Endothelial cell of umbilical vein (primary cell): ENCODE data around the gene CNDP2. TPM values are rescaled to one million over a fixed set of nuclear protein-coding genes. Genes with fewer than 3 reads are reported as not detected.

ENCODE experiments used
- BruUV-seq: library from RNA; stranded (reverse); fragments of 400-500 nt; replicated peaks from 2 replicates; lab custom pipeline; 2021; lab: Mats Ljungman, UMichigan
- CTCF ChIA-PET: fragments of 300-600, 350-600 bp; sonication (Branson Sonifier 250); formaldehyde crosslinking; loops from one replicate; lab custom pipeline; 2021; ENCODE audit warnings: antibody characterized with exemption, inconsistent platforms; lab: Charles Lee
- POLR2A ChIA-PET: fragments of 300-600, 350-600 bp; sonication (Branson Sonifier 250); formaldehyde crosslinking; loops from one replicate; lab custom pipeline; 2021; ENCODE audit warnings: antibody characterized with exemption, inconsistent platforms; lab: Charles Lee
- DNase-seq: peaks from one replicate; pipeline ENCODE4 v3.0.0-alpha.2; 2011; ENCODE audit warnings: low read depth, low spot score
- FAIRE-seq: peaks from 2 replicates; lab custom pipeline; 2011; peaks lifted over from hg19 to GRCh38; lab: Jason Lieb, UNC
- H2AFZ ChIP-seq: 2 replicates; pipeline ENCODE4 v1.6.0; 2012; ENCODE audit warnings: low read depth, low read length, control low read depth, inconsistent platforms
- H3K27ac ChIP-seq: 2 replicates; pipeline ENCODE4 v1.5.1; 2011; ENCODE audit warnings: low read depth, mild to moderate bottlenecking, control low read depth, low read length, moderate library complexity; ENCODE audit not compliant: insufficient read depth
- H3K27me3 ChIP-seq, 2 experiments: 2 replicates each; pipeline versions ENCODE4 v1.6.0 to v1.6.1; 2011; ENCODE audit warnings: low read length in 2 of 2, mixed read lengths in 1 of 2; ENCODE audit not compliant: control insufficient read depth in 2 of 2, insufficient read depth in 2 of 2
- H3K36me3 ChIP-seq, 2 experiments: 2 replicates in 1 of 2; 3 replicates in 1 of 2; pipeline ENCODE4 v1.5.1; 2011; ENCODE audit warnings: low read length in 2 of 2, mild to moderate bottlenecking in 1 of 2, moderate library complexity in 1 of 2; ENCODE audit not compliant: control insufficient read depth in 2 of 2, insufficient read depth in 2 of 2; ENCODE audit errors: extremely low read depth in 1 of 2
- H3K4me1 ChIP-seq: 3 replicates; pipeline ENCODE4 v1.5.1; 2011; ENCODE audit warnings: mild to moderate bottlenecking, low read length; ENCODE audit not compliant: control insufficient read depth, insufficient read depth; ENCODE audit errors: extremely low read depth
- H3K4me2 ChIP-seq: 2 replicates; pipeline ENCODE4 v1.6.1; 2011; ENCODE audit warnings: low read length, control low read depth, mixed read lengths; ENCODE audit not compliant: insufficient read depth
- H3K4me3 ChIP-seq, 3 experiments: fragments of 200-600 bp in 1 of 3; sonication (generic), shearing (Covaris generic) in 1 of 3; replicated peaks in 1 of 3; 2 replicates each; pipeline ENCODE4 v1.5.1; 2011 to 2016; ENCODE audit warnings: control low read depth in 3 of 3, low read length in 3 of 3, mild to moderate bottlenecking in 2 of 3, inconsistent platforms in 1 of 3, low read depth in 1 of 3, moderate library complexity in 1 of 3; ENCODE audit not compliant: insufficient read depth in 1 of 3
- H3K79me2 ChIP-seq: 2 replicates; pipeline ENCODE4 v1.6.0; 2012; ENCODE audit warnings: low read length, inconsistent platforms; ENCODE audit not compliant: control insufficient read depth, insufficient read depth
- H3K9ac ChIP-seq: replicated peaks from 2 replicates; pipeline ENCODE3; 2011; ENCODE audit warnings: low read length, control low read depth; ENCODE audit not compliant: insufficient read depth; ENCODE audit errors: extremely low read depth
- H3K9me1 ChIP-seq: replicated peaks from 3 replicates; pipeline ENCODE4 v1.6.0; 2011; ENCODE audit warnings: mild to moderate bottlenecking, low read length; ENCODE audit not compliant: control insufficient read depth, insufficient read depth; ENCODE audit errors: extremely low read depth
- H3K9me3 ChIP-seq: replicated peaks from 2 replicates; pipeline ENCODE4 v1.5.1; 2012; ENCODE audit warnings: low read length, inconsistent platforms; ENCODE audit not compliant: control insufficient read depth, insufficient read depth
- H4K20me1 ChIP-seq: replicated peaks from 2 replicates; pipeline ENCODE3; 2011; ENCODE audit warnings: mild to moderate bottlenecking, low read length; ENCODE audit not compliant: control insufficient read depth, insufficient read depth; ENCODE audit errors: extremely low read depth
- CTCF ChIP-seq, 2 donors: IDR thresholded peaks; 1 replicate in 1 of 2; 2 replicates in 1 of 2; pipeline ENCODE4 v1.5.1; 2011; ENCODE audit warnings: low read length in 2 of 2, mild to moderate bottlenecking in 2 of 2, moderate library complexity in 2 of 2, control low read depth in 1 of 2, inconsistent platforms in 1 of 2, low read depth in 1 of 2; ENCODE audit not compliant: insufficient read depth in 1 of 2; ENCODE audit errors: extremely low read depth in 1 of 2
- EZH2 ChIP-seq: IDR thresholded peaks from 2 replicates; pipeline ENCODE4 v1.6.1; 2012; ENCODE audit warnings: borderline replicate concordance, low read depth, mild to moderate bottlenecking, moderate library complexity, low read length, inconsistent platforms; ENCODE audit not compliant: severe bottlenecking
- FOS ChIP-seq: IDR thresholded peaks from 2 replicates; pipeline ENCODE4 v1.6.1; 2011; ENCODE audit warnings: mild to moderate bottlenecking, low read length, moderate library complexity, borderline replicate concordance; ENCODE audit not compliant: insufficient read depth
- GATA2 ChIP-seq: IDR thresholded peaks from 2 replicates; pipeline ENCODE4 v1.7.0; 2011; ENCODE audit warnings: low read depth, mild to moderate bottlenecking, moderate library complexity, mixed read lengths, low read length; ENCODE audit not compliant: insufficient read length, insufficient read depth
- JUN ChIP-seq: IDR thresholded peaks from 2 replicates; pipeline ENCODE4 v1.6.1; 2011; ENCODE audit warnings: borderline replicate concordance, low read depth; ENCODE audit not compliant: insufficient read length, insufficient read depth
- MAX ChIP-seq: IDR thresholded peaks from 2 replicates; pipeline ENCODE4 v1.6.1; 2011; ENCODE audit not compliant: insufficient read depth, insufficient read length
- MYC ChIP-seq: IDR thresholded peaks from one replicate; pipeline ENCODE4 v1.6.1; 2011; ENCODE audit warnings: mild to moderate bottlenecking, low read depth, low read length
- POLR2A ChIP-seq: IDR thresholded peaks from 2 replicates; pipeline ENCODE4 v1.6.1; 2012; ENCODE audit warnings: low read depth, mild to moderate bottlenecking, control low read depth, low read length
- POLR2AphosphoS5 ChIP-seq: IDR thresholded peaks from 2 replicates; pipeline ENCODE4 v1.6.1; 2012; ENCODE audit warnings: low read depth, mild to moderate bottlenecking, control low read depth, low read length, moderate library complexity; ENCODE audit not compliant: insufficient read depth
- dilution Hi-C: fragments of 300-500 bp; cut with MboI; formaldehyde crosslinking; loops from one replicate; pipeline ENCODE4 v1.15.0; 2019; ENCODE audit warnings: low sequenced_read_pairs; ENCODE audit not compliant: extremely low pct_ligation_motif_present
- intact Hi-C: fragments of 100-400 bp; cut with micrococcal nuclease; formaldehyde crosslinking; loops from one replicate; pipeline ENCODE4 v1.10.0; 2022
- polyA plus RNA-seq, 4 experiments: library from polyadenylated mRNA; depleted of rRNA in 3 of 4; stranded (reverse) in 3 of 4; unstranded in 1 of 4; fragments of >200 nt; gene quantifications; 2 replicates each; pipeline versions ENCODE4 v1.2.1 to v1.2.3, GENCODE V29; 2011 to 2012; ENCODE audit warnings: missing spikeins in 1 of 4
- total RNA-seq: library from RNA; stranded (reverse); gene quantifications from 2 replicates; pipeline ENCODE4 v1.2.3, GENCODE V29; 2021

CNDP2 gene
- total and polyA plus RNA-seq, 2 donors (not counting 3 experiments of a cell fraction or from before 2014, with no cell fraction given), result 52.9 to 123 TPM

GRCh38 chr18:74507097-74507881 lies 11.1 kb downstream of the CNDP2 start:
- POLR2A ChIA-PET, result no interaction called here
- H3K9me3 ChIP-seq, result no peaks in the 10 kb centered on the region
- H3K4me1 ChIP-seq, result no peaks in the 10 kb centered on the region
- TF ChIP-seq FOS (no peak), MYC (no peak), POLR2AphosphoS5 (no peak), JUN (no peak), CTCF (IDR thresholded peaks at IDR 0.05; ENCODE audit: extremely low read depth in 1 of 2, insufficient read depth in 1 of 2, low read depth in 1 of 2, low read length in 2 of 2) (no peak), POLR2A (no peak), EZH2 (no peak), GATA2 (no peak), MAX (no peak)
- H3K36me3 ChIP-seq, result peaks cover 10 to 41% of the 10 kb centered on the region in 2 experiments
- FAIRE-seq, result no peak
- no peaks in the 10 kb centered on the region for H3K79me2 ChIP-seq
- H3K9ac ChIP-seq, result no peak overlapping the region
- H2AFZ ChIP-seq, result no peak overlapping the region
- H3K4me2 ChIP-seq, result no peak overlapping the region
- intact Hi-C loops (no loop called here), dilution Hi-C loops (no loop called here)
- H4K20me1 ChIP-seq, result no peaks in the 10 kb centered on the region
- no TSS peak for BruUV-seq
- CTCF ChIA-PET, result no interaction called here
- no peak overlapping the region for H3K27ac ChIP-seq
- no peaks in the 10 kb centered on the region for H3K27me3 ChIP-seq
- H3K9me1 ChIP-seq, result no peaks in the 10 kb centered on the region
- no peak for DNase-seq
- no peak overlapping the region for H3K4me3 ChIP-seq
